Stomach (tissue), 9 donors: ENCODE measurements around the gene PLLP. TPM values are rescaled to one million over a fixed set of nuclear protein-coding genes. Genes with fewer than 3 reads are reported as not detected.
A peak's percentile ranks its signal among the peaks of the same experiment; 100 is the strongest.

Experiments
- DNase-seq, 2 donors: peaks; one replicate each; pipeline versions ENCODE4 v3.0.0 to v3.0.0-alpha.2; 2013 to 2019
- H3K27ac ChIP-seq, 5 donors: fragments of 200-600 bp in 4 of 5; sonication (generic) in 4 of 5; one replicate each; pipeline ENCODE4 v1.5.1; 2013 to 2019; ENCODE audit warnings: mild to moderate bottlenecking in 1 of 5, moderate library complexity in 1 of 5
- H3K27me3 ChIP-seq, 3 donors: fragments of 200-600 bp; sonication (generic); one replicate each; pipeline ENCODE4 v1.5.1; 2017 to 2019; ENCODE audit warnings: mixed run types in 1 of 3
- H3K36me3 ChIP-seq, 4 donors: fragments of 200-600 bp; sonication (generic); 1 replicate in 3 of 4; 2 replicates in 1 of 4; pipeline ENCODE4 v1.5.1; 2016 to 2019
- H3K4me1 ChIP-seq, 4 donors: fragments of 200-600 bp; sonication (generic); one replicate each; pipeline ENCODE4 v1.5.1; 2016 to 2019
- H3K4me3 ChIP-seq, 4 donors: fragments of 200-600 bp; sonication (generic) in 3 of 4; one replicate each; pipeline ENCODE4 v1.5.1; 2016 to 2019; ENCODE audit warnings: mild to moderate bottlenecking in 1 of 4
- H3K9me3 ChIP-seq, 4 donors: fragments of 200-600 bp; sonication (generic); one replicate each; pipeline ENCODE4 v1.5.1; 2016 to 2019
- CTCF ChIP-seq, 7 experiments: fragments of 450-650 bp in 4 of 7; fragments of 200-600 bp in 3 of 7; sonication (generic) in 3 of 7; IDR thresholded peaks; one replicate each; pipeline ENCODE4 v1.5.1; 2016 to 2019; ENCODE audit warnings: antibody characterized with exemption in 7 of 7, control low read depth in 2 of 7, mild to moderate bottlenecking in 1 of 7
- EP300 ChIP-seq: sonication (generic); formaldehyde crosslinking; IDR thresholded peaks from one replicate; pipeline ENCODE4 v1.6.1; 2017; ENCODE audit warnings: antibody characterized with exemption
- POLR2A ChIP-seq, 4 donors: fragments of 450-650 bp; IDR thresholded peaks; one replicate each; pipeline ENCODE4 v1.6.1; 2016; ENCODE audit warnings: antibody characterized with exemption in 4 of 4, control low read depth in 2 of 4, mild to moderate bottlenecking in 1 of 4, moderate library complexity in 1 of 4
- POLR2AphosphoS5 ChIP-seq, 3 donors: sonication (generic); formaldehyde crosslinking; IDR thresholded peaks; one replicate each; pipeline ENCODE4 v1.6.1; 2016; ENCODE audit warnings: antibody characterized with exemption in 3 of 3
- WGBS, 5 donors: extraction: QIAGEN DNeasy Blood & Tissue Kit in 3 of 5; methylation state at CpG; one replicate each; pipeline versions ENCODE4 v1.1.5 to v1.1.7; 2013 to 2018; 5-methylcytosine and 5-hydroxymethylcytosine counted together
- intact Hi-C: fragments of 100-400 bp; cut with DNase I; formaldehyde crosslinking; loops from one replicate; pipeline ENCODE4 v1.15.1; 2023; ENCODE audit warnings: low total_unique reads
- polyA plus RNA-seq, 3 donors: library from polyadenylated mRNA; stranded (reverse); fragments of 200-250 nt; gene quantifications; one replicate each; pipeline ENCODE4 v1.2.3, GENCODE V29; 2013
- total RNA-seq, 5 donors: library from RNA; depleted of rRNA; stranded (reverse); fragments of >200 nt; gene quantifications; one replicate each; pipeline versions ENCODE4 v1.1.0 to v1.2.3, GENCODE V29; 2014 to 2016
- donor health status: healthy with polysubstance abuse.
- donor health status: Bipolar disorder and iron deficiency.
- donor health status: healthy.

The PLLP gene
- total and polyA plus RNA-seq, 8 donors, result 27.4 to 190 (median 51.0) TPM

GRCh38 chr16:57258226-57258909 is 26.1 kb downstream of the PLLP start:
- peaks cover 32 to 72% (median 55%) of the 10 kb centered on the region in 4 donors for H3K36me3 ChIP-seq
- peak in 1 of 2 donors; percentile 23 for DNase-seq
- H3K27ac ChIP-seq, result no peak overlapping the region
- no peak overlapping the region for H3K4me3 ChIP-seq
- H3K4me1 ChIP-seq, result peaks cover 2 to 25% (median 21%) of the 10 kb centered on the region in 4 donors
- TF ChIP-seq POLR2A (IDR thresholded peaks at IDR 0.05) (no peak), EP300 (no peak), CTCF (IDR thresholded peaks at IDR 0.05) (no peak), POLR2AphosphoS5 (IDR thresholded peaks at IDR 0.05) (no peak)
- H3K27me3 ChIP-seq, result no peaks in the 10 kb centered on the region
- WGBS, 5 donors, result 95 to 98% (median 97%) methylated on average over 17 to 18 of the region's 18 CpGs
- intact Hi-C loops, result no loop called here
- no peaks in the 10 kb centered on the region for H3K9me3 ChIP-seq

- peaks cover 0 to 25% (median 17%) of the 10 kb centered on the region in 4 donors for H3K4me1 ChIP-seq
- H3K9me3 ChIP-seq, result no peaks in the 10 kb centered on the region
- H3K27ac ChIP-seq, result peak overlapping the region in 2 of 5 donors; percentile 2 to 10
- peak in 1 of 2 donors; percentile 14 for DNase-seq
- intact Hi-C loops, result no loop called here
- no peak overlapping the region for H3K4me3 ChIP-seq
- no peak for TF ChIP-seq EP300
- TF ChIP-seq CTCF (IDR thresholded peaks at IDR 0.05), result no peak
- TF ChIP-seq POLR2A (IDR thresholded peaks at IDR 0.05), result no peak
- TF ChIP-seq POLR2AphosphoS5 (IDR thresholded peaks at IDR 0.05), result no peak
- peaks cover 32 to 80% (median 63%) of the 10 kb centered on the region in 4 donors for H3K36me3 ChIP-seq
- no peaks in the 10 kb centered on the region for H3K27me3 ChIP-seq
- 76 to 88% (median 83%) methylated on average over 13 of the region's 13 CpGs for WGBS, 5 donors
Measured at GRCh38 chr16:57257455-57258070, 26.9 kb downstream of the PLLP start.

GRCh38 chr16:57256601-57257395 is 27.7 kb downstream of the PLLP start:
- H3K36me3 ChIP-seq, result peaks cover 40 to 87% (median 71%) of the 10 kb centered on the region in 4 donors

More at GRCh38 chr16:57256601-57257395, 27.7 kb downstream of the PLLP start:
- DNase-seq, result peak in 1 of 2 donors; percentile 18
- Histone ChIP-seq H3K4me1 (peaks cover 0 to 27% (median 17%) of the 10 kb centered on the region in 4 donors), H3K9me3 (no peaks in the 10 kb centered on the region), H3K4me3 (no peak overlapping the region), H3K27ac (peak overlapping the region in 1 of 5 donors; percentile 2), H3K27me3 (no peaks in the 10 kb centered on the region)
- no peak for TF ChIP-seq POLR2AphosphoS5 (IDR thresholded peaks at IDR 0.05)
- no peak for TF ChIP-seq EP300
- TF ChIP-seq POLR2A (IDR thresholded peaks at IDR 0.05), result no peak
- no peak for TF ChIP-seq CTCF (IDR thresholded peaks at IDR 0.05)
- 86 to 94% (median 88%) methylated on average over 12 to 16 of the region's 16 CpGs for WGBS, 5 donors
- intact Hi-C loops, result no loop called here
